Mesothelial cell of epicardium (in vitro differentiated cells): ENCODE measurements around the gene PRKG2. TPM values are rescaled to one million over a fixed set of nuclear protein-coding genes. Genes with fewer than 3 reads are reported as not detected.

Source experiments
- DNase-seq, 2 experiments: peaks; one replicate each; pipeline ENCODE4 v3.0.0; 2021; ENCODE audit warnings: low spot score in 2 of 2; ENCODE audit not compliant: unreplicated experiment in 2 of 2
- H3K27ac Mint-ChIP-seq: 2 replicates; pipeline ENCODE4 v1.8.0; 2021; ENCODE audit warnings: mixed read lengths
- H3K27me3 Mint-ChIP-seq: 2 replicates; pipeline ENCODE4 v1.8.0; 2021; ENCODE audit warnings: low read depth, mixed read lengths
- H3K36me3 Mint-ChIP-seq: 2 replicates; pipeline ENCODE4 v1.8.0; 2021; ENCODE audit warnings: mixed read lengths
- H3K4me1 Mint-ChIP-seq: 2 replicates; pipeline ENCODE4 v1.8.0; 2021; ENCODE audit warnings: mixed read lengths
- H3K4me3 Mint-ChIP-seq: 2 replicates; pipeline ENCODE4 v1.8.0; 2021; ENCODE audit warnings: mild to moderate bottlenecking, moderate library complexity, mixed read lengths
- H3K9me3 Mint-ChIP-seq: 2 replicates; pipeline ENCODE4 v1.8.0; 2021; ENCODE audit warnings: mixed read lengths
- CTCF ChIP-seq: fragments of 200-600 bp; sonication (generic); IDR thresholded peaks from one replicate; pipeline ENCODE4 v1.5.0; 2021; ENCODE audit warnings: antibody characterized with exemption; ENCODE audit not compliant: unreplicated experiment
- total RNA-seq: library from RNA; stranded (reverse); gene quantifications from 3 replicates; pipeline ENCODE4 v1.2.1, GENCODE V29; 2021

PRKG2 gene
- total RNA-seq, 1 donor from 2014 or later = 0.83 TPM

GRCh38 chr4:81131563-81131962 lies 83.5 kb downstream of the PRKG2 start:
- peaks cover 12% of the 10 kb centered on the region for H3K4me1 Mint-ChIP-seq
- peaks cover 3% of the 10 kb centered on the region for H3K36me3 Mint-ChIP-seq
- H3K27me3 Mint-ChIP-seq = peaks cover 23% of the 10 kb centered on the region
- peaks cover 12% of the 10 kb centered on the region for H3K9me3 Mint-ChIP-seq
- no peak for TF ChIP-seq CTCF
- no peak overlapping the region for H3K4me3 Mint-ChIP-seq
- no peak overlapping the region for H3K27ac Mint-ChIP-seq
- no peak for DNase-seq

- TF ChIP-seq CTCF = no peak
- Mint-ChIP-seq H3K4me1 (peaks cover 10% of the 10 kb centered on the region), H3K27ac (no peak overlapping the region), H3K27me3 (peaks cover 23% of the 10 kb centered on the region), H3K4me3 (no peak overlapping the region), H3K9me3 (peaks cover 12% of the 10 kb centered on the region), H3K36me3 (peaks cover 3% of the 10 kb centered on the region)
- DNase-seq = no peak
These were observed 84.0 kb downstream of the PRKG2 start for GRCh38 chr4:81131066-81131465.

GRCh38 chr4:81130569-81130968 lies 84.5 kb downstream of the PRKG2 start:
- DNase-seq = no peak
- no peak overlapping the region for H3K27ac Mint-ChIP-seq
- peaks cover 3% of the 10 kb centered on the region for H3K36me3 Mint-ChIP-seq
- no peak for TF ChIP-seq CTCF
- peaks cover 23% of the 10 kb centered on the region for H3K27me3 Mint-ChIP-seq
- no peak overlapping the region for H3K4me3 Mint-ChIP-seq
- H3K4me1 Mint-ChIP-seq = peaks cover 5% of the 10 kb centered on the region
- H3K9me3 Mint-ChIP-seq = peaks cover 12% of the 10 kb centered on the region

GRCh38 chr4:81120055-81120454 lies 95.0 kb downstream of the PRKG2 start:
- H3K4me1 Mint-ChIP-seq = no peaks in the 10 kb centered on the region
- H3K27me3 Mint-ChIP-seq = peaks cover 12% of the 10 kb centered on the region
- H3K36me3 Mint-ChIP-seq = no peaks in the 10 kb centered on the region
- no peak for DNase-seq
- H3K4me3 Mint-ChIP-seq = no peak overlapping the region
- TF ChIP-seq CTCF = no peak
- peaks cover 3% of the 10 kb centered on the region for H3K9me3 Mint-ChIP-seq
- H3K27ac Mint-ChIP-seq = no peak overlapping the region

GRCh38 chr4:81118086-81118485 lies 96.9 kb downstream of the PRKG2 start:
- DNase-seq = no peak
- TF ChIP-seq CTCF = no peak
- peaks cover 12% of the 10 kb centered on the region for H3K27me3 Mint-ChIP-seq
- no peak overlapping the region for H3K4me3 Mint-ChIP-seq
- no peak overlapping the region for H3K27ac Mint-ChIP-seq
- H3K36me3 Mint-ChIP-seq = no peaks in the 10 kb centered on the region
- H3K9me3 Mint-ChIP-seq = peaks cover 3% of the 10 kb centered on the region
- no peaks in the 10 kb centered on the region for H3K4me1 Mint-ChIP-seq

GRCh38 chr4:81116566-81116965 lies 98.5 kb downstream of the PRKG2 start:
- no peaks in the 10 kb centered on the region for H3K36me3 Mint-ChIP-seq
- H3K4me1 Mint-ChIP-seq = no peaks in the 10 kb centered on the region
- no peak for TF ChIP-seq CTCF
- no peak overlapping the region for H3K27ac Mint-ChIP-seq
- no peak for DNase-seq
- peaks cover 3% of the 10 kb centered on the region for H3K9me3 Mint-ChIP-seq
- no peak overlapping the region for H3K4me3 Mint-ChIP-seq
- H3K27me3 Mint-ChIP-seq = peaks cover 12% of the 10 kb centered on the region
